ENCODE results near the gene TRIO. TPM values are rescaled to one million over a fixed set of nuclear protein-coding genes. Genes with fewer than 3 reads are reported as not detected.

Gene TRIO
- total RNA-seq, 1 donor from 2014 or later, result 71.6 TPM

GRCh38 chr5:14522721-14523120 lies 379.6 kb downstream of the TRIO start:
- TF ChIP-seq CTCF (IDR thresholded peaks at IDR 0.05; ENCODE audit: insufficient read depth, low read length, severe bottlenecking), result no peak
- no peak overlapping the region for H3K4me3 ChIP-seq (ENCODE audit: low read depth, low read length)
- no peaks in the 10 kb centered on the region for H3K36me3 ChIP-seq (ENCODE audit: control insufficient read depth, insufficient read depth, low read length)
- DNase-seq (ENCODE audit: low read depth) (no peak), FAIRE-seq (no peak)
- H3K27me3 ChIP-seq (ENCODE audit: control insufficient read depth, insufficient read depth, low read length), result no peaks in the 10 kb centered on the region

DNA sequence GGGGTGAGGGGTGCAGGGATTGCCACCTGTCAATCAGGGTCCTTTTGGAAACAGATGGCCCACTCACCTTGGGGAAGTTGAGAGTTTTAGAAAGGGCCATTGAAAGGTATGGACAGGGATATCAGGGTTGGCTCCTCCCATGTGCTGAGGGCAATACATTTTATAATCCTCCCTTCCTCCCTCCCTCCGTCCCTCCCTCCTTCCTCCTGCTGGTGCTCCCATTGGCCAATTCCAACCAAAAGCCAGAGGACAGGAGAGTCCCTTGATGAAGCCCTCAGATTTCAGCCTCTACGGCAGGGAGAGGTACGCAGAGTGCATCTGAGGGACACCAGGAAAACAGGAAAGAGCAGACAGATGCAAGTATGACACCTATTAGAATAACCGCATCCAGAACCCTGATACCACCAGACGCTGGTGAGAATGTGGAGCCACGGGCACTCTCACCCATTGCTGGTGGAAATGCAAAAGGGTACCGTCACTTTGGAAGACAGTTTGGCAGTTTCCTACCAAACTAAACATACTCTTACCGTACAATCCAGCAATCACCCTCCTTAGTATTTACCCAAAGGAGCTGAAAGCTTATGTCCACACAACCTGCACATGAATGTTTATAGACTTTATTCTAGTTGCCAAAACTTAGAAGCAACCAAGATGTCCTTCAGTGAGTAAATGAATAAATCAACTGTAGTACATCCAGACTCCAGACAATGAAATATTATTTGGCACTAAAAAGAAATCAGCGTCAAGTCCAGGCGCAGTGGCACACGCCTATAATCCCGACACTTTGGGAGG lies 380.3 kb downstream of the TRIO start:
- Histone ChIP-seq H3K4me3 (ENCODE audit: low read depth, low read length) (no peak overlapping the region), H3K36me3 (ENCODE audit: control insufficient read depth, insufficient read depth, low read length) (no peaks in the 10 kb centered on the region), H3K27me3 (ENCODE audit: control insufficient read depth, insufficient read depth, low read length) (no peaks in the 10 kb centered on the region)
- FAIRE-seq (no peak), DNase-seq (ENCODE audit: low read depth) (no peak)
- no peak for TF ChIP-seq CTCF (IDR thresholded peaks at IDR 0.05; ENCODE audit: insufficient read depth, low read length, severe bottlenecking)

- Histone ChIP-seq H3K36me3 (ENCODE audit: control insufficient read depth, insufficient read depth, low read length) (no peaks in the 10 kb centered on the region), H3K27me3 (ENCODE audit: control insufficient read depth, insufficient read depth, low read length) (no peaks in the 10 kb centered on the region), H3K4me3 (ENCODE audit: low read depth, low read length) (no peak overlapping the region)
- TF ChIP-seq CTCF (IDR thresholded peaks at IDR 0.05; ENCODE audit: insufficient read depth, low read length, severe bottlenecking), result no peak
- FAIRE-seq (no peak), DNase-seq (ENCODE audit: low read depth) (no peak)
These were observed 382.3 kb downstream of the TRIO start for GRCh38 chr5:14525397-14525796.

DNA sequence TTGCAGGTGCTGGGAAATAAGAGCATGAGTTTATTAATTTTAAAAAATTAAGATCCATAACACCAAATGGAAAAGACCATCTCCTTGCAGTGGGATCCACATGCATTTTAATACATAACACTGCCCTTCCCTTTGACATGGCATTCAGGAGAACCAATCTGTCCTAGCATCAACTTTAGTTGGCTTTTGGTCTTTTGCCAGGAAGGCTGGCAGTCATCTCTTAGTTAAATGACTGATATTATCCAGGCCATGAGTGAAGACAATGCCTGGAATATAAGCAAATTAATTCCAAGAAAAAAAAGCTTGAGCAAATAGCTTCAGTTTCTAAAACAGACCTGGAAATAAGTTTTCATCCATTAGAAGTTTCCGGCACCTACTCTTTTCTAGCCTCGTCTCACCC lies 383.4 kb downstream of the TRIO start:
- H3K27me3 ChIP-seq (ENCODE audit: control insufficient read depth, insufficient read depth, low read length), result no peaks in the 10 kb centered on the region
- FAIRE-seq (no peak), DNase-seq (ENCODE audit: low read depth) (no peak)
- no peak overlapping the region for H3K4me3 ChIP-seq (ENCODE audit: low read depth, low read length)
- no peak for TF ChIP-seq CTCF (IDR thresholded peaks at IDR 0.05; ENCODE audit: insufficient read depth, low read length, severe bottlenecking)
- H3K36me3 ChIP-seq (ENCODE audit: control insufficient read depth, insufficient read depth, low read length), result no peaks in the 10 kb centered on the region

DNA sequence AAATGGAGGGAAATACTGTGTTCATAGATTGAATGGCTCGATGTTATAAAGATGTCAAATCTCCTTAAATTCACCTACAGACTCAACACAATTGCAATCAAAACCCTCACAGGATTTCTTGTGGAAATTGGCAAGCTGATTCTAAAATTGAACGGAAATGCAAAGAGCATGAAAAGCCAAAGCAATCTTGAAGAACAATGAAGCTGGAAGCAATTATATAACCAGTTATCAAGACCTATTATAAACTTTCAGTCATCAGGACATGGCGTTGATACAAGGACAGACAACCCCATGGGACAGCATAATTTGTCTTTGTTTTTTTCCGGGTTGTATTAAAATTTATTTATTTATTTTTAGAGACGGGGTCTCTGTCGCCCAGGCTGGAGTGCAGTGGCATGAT lies 385.0 kb downstream of the TRIO start:
- Histone ChIP-seq H3K4me3 (ENCODE audit: low read depth, low read length) (no peak overlapping the region), H3K36me3 (ENCODE audit: control insufficient read depth, insufficient read depth, low read length) (no peaks in the 10 kb centered on the region), H3K27me3 (ENCODE audit: control insufficient read depth, insufficient read depth, low read length) (no peaks in the 10 kb centered on the region)
- DNase-seq (ENCODE audit: low read depth) (no peak), FAIRE-seq (no peak)
- no peak for TF ChIP-seq CTCF (IDR thresholded peaks at IDR 0.05; ENCODE audit: insufficient read depth, low read length, severe bottlenecking)

- FAIRE-seq, result no peak
These were observed 385.8 kb downstream of the TRIO start for GRCh38 chr5:14528926-14529325.

More at GRCh38 chr5:14528926-14529325, 385.8 kb downstream of the TRIO start:
- Histone ChIP-seq H3K36me3 (ENCODE audit: control insufficient read depth, insufficient read depth, low read length) (no peaks in the 10 kb centered on the region), H3K4me3 (ENCODE audit: low read depth, low read length) (no peak overlapping the region), H3K27me3 (ENCODE audit: control insufficient read depth, insufficient read depth, low read length) (no peaks in the 10 kb centered on the region)
- DNase-seq (ENCODE audit: low read depth), result no peak
- TF ChIP-seq CTCF (IDR thresholded peaks at IDR 0.05; ENCODE audit: insufficient read depth, low read length, severe bottlenecking), result no peak
